ENCODE data around the gene NFATC2.
"Not testable (repeated sequence)": the region's sequence is repeated elsewhere in the genome, so short reads cannot be mapped to it uniquely, and the experiment has no call there.

The NFATC2 gene

GRCh38 chr20:51567622-51568021 lies 25.1 kb upstream of the NFATC2 start:
- DNase-seq = no peak

- DNase-seq = no peak
Measured at GRCh38 chr20:51566594-51566993, 24.1 kb upstream of the NFATC2 start.

GRCh38 chr20:51565298-51566144 lies 23.0 kb upstream of the NFATC2 start:
- no peak for DNase-seq

- DNase-seq = peak; percentile 45 to 47
Measured at GRCh38 chr20:51563486-51564332, 21.2 kb upstream of the NFATC2 start.

GRCh38 chr20:51563174-51563485 lies 20.6 kb upstream of the NFATC2 start:
- DNase-seq = no peak

- DNase-seq = peak; percentile 49 to 52
Measured at GRCh38 chr20:51562332-51563173, 20.0 kb upstream of the NFATC2 start.

- DNase-seq = no peak
Measured at GRCh38 chr20:51562027-51562331, 19.5 kb upstream of the NFATC2 start.

GRCh38 chr20:51560550-51561307 lies 18.2 kb upstream of the NFATC2 start:
- DNase-seq = no peak

GRCh38 chr20:51560042-51560441 lies 17.5 kb upstream of the NFATC2 start:
- no peak for DNase-seq

GRCh38 chr20:51554538-51555165 lies 12.1 kb upstream of the NFATC2 start:
- peak in 1 of 2 experiments; percentile 32 for DNase-seq

- no peak for DNase-seq
Measured at GRCh38 chr20:51553897-51554486, 11.5 kb upstream of the NFATC2 start.

GRCh38 chr20:51551186-51551585 lies 8.7 kb upstream of the NFATC2 start:
- no peak for DNase-seq

- DNase-seq = no peak
Measured at GRCh38 chr20:51549474-51549873, 7.0 kb upstream of the NFATC2 start.

GRCh38 chr20:51547951-51548350 lies 5.4 kb upstream of the NFATC2 start:
- no peak for DNase-seq

GRCh38 chr20:51545515-51545914 lies 3.0 kb upstream of the NFATC2 start:
- no peak for DNase-seq

GRCh38 chr20:51543422-51543788 lies 886 bp upstream of the NFATC2 start:
- DNase-seq = no peak

- peak; percentile 79 to 81 for DNase-seq
Measured at GRCh38 chr20:51542033-51542570, 417 bp downstream of the NFATC2 start.

- DNase-seq = peak; percentile 85 to 88
Measured at GRCh38 chr20:51541189-51542032, 1.1 kb downstream of the NFATC2 start.

GRCh38 chr20:51540580-51540979 lies 1.9 kb downstream of the NFATC2 start:
- DNase-seq = peak in 1 of 2 experiments; percentile 33

GRCh38 chr20:51540074-51540473 lies 2.4 kb downstream of the NFATC2 start:
- not testable (repeated sequence) for DNase-seq
